SJSA1 (cell line): ENCODE data around the gene FABP7. TPM values are rescaled to one million over a fixed set of nuclear protein-coding genes. Genes with fewer than 3 reads are reported as not detected.
"Not testable (repeated sequence)": the region's sequence is repeated elsewhere in the genome, so short reads cannot be mapped to it uniquely, and the experiment has no call there.

Experiments used
- DNase-seq, 2 experiments: peaks; one replicate each; pipeline ENCODE4 v3.0.0-alpha.2; 2015 to 2020; ENCODE audit warnings: low spot score in 2 of 2, low read depth in 1 of 2
- H3K27ac ChIP-seq: fragments of 250-450 bp; sonication (Bioruptor Pico); 2 replicates; pipeline ENCODE4 v1.5.1; 2020; ENCODE audit warnings: mild to moderate bottlenecking, moderate library complexity
- H3K27me3 ChIP-seq: fragments of 250-450 bp; sonication (Bioruptor Pico); replicated peaks from 2 replicates; pipeline ENCODE4 v1.5.1; 2020; ENCODE audit warnings: mild to moderate bottlenecking, moderate library complexity
- H3K36me3 ChIP-seq: fragments of 250-450 bp; sonication (Bioruptor Pico); 2 replicates; pipeline ENCODE4 v1.5.1; 2020; ENCODE audit warnings: mild to moderate bottlenecking
- H3K4me1 ChIP-seq: fragments of 250-450 bp; sonication (Bioruptor Pico); replicated peaks from 2 replicates; pipeline ENCODE4 v1.6.1; 2021; ENCODE audit warnings: mild to moderate bottlenecking
- H3K4me3 ChIP-seq: fragments of 250-450 bp; sonication (Bioruptor Pico); 2 replicates; pipeline ENCODE4 v1.5.1; 2020; ENCODE audit warnings: mild to moderate bottlenecking
- H3K9me3 ChIP-seq: fragments of 250-450 bp; sonication (Bioruptor Pico); replicated peaks from 2 replicates; pipeline ENCODE4 v1.5.1; 2020; ENCODE audit warnings: mild to moderate bottlenecking
- total RNA-seq: library from RNA; depleted of rRNA; stranded (reverse); fragments of >200 nt; shearing (Covaris generic); gene quantifications from 2 replicates; pipeline ENCODE4 v1.2.3, GENCODE V29; 2014; rRNA removed

FABP7 gene
- not detected in 2 replicates for total RNA-seq

DNA sequence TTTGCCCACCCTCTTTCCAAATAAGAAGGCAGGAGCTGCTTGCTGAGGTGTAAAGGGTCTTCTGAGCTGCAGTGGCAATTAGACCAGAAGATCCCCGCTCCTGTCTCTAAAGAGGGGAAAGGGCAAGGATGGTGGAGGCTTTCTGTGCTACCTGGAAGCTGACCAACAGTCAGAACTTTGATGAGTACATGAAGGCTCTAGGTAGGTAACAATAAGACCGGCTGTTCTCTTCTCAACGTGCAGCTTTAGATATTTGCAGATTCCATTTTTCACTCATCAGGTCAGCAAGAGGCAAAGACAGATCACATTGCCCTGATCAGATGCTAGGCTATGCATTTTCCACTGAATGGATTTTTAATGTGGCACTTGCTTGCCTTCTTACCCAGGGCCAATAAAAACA, at the start of gene FABP7:
Gene FABP7, plus strand, starts transcription at position 50 of the 400 bp plus-strand sequence. Its CDS starts 79 bp downstream, at position 129.
- Histone ChIP-seq H3K9me3 (no peaks in the 10 kb centered on the region), H3K27ac (no peak within 1 kb of the TSS), H3K36me3 (no peaks in the 10 kb centered on the region), H3K27me3 (peaks cover 18% of the 10 kb centered on the region), H3K4me3 (no peak within 1 kb of the TSS), H3K4me1 (no peaks in the 10 kb centered on the region)
- no peak for DNase-seq

DNA sequence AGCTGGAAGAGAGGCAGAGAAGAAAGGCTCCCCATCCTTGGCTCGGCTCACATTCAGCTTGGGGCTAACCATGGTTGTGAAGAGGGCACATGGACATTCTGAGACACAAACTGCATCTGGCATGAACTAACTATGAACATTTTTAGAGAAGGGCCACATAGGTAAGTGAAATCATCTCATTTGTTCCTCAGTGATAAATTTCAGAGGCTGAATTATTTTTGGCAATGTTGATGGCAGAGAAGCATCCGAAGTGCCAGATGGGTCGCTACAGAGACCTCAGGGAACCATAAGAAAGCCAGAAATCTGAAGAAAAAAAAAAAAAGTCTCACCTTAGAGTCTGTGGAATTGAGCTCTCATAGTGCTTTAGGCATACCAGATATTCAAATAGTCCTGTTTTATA, 49.2 kb upstream of the FABP7 start:
- no peaks in the 10 kb centered on the region for H3K36me3 ChIP-seq
- no peak for DNase-seq
- no peaks in the 10 kb centered on the region for H3K9me3 ChIP-seq
- no peak overlapping the region for H3K4me3 ChIP-seq
- no peaks in the 10 kb centered on the region for H3K27me3 ChIP-seq
- no peak overlapping the region for H3K27ac ChIP-seq
- H3K4me1 ChIP-seq = no peaks in the 10 kb centered on the region

DNA sequence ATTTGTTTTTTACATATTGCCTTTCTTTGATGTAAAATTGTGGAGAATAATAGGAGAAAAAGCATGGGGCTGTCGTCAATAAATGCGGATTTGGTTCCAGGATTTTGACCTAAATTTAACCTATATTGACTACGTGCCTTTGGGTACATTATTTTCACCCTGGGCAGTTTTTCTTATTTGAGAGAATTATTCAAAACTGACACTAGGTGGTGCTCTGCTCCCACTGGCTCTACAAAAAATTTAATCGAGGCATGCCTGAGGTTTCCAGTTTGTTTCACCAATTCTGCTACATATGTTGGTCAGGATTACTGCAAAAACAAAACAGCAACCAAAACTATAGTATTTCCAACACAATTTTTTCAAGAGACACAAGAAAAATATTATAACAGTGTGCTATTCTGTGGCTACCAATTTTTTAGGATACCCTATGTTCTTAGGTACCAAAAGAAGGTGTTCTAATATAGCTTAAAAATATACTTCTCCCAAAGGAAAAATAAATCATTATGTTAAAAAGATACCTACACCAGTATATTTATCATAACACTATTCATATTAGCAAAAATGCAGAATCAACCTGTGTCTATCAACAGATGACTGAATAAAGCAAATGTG, 48.6 kb upstream of the FABP7 start:
- H3K4me1 ChIP-seq = no peaks in the 10 kb centered on the region
- no peaks in the 10 kb centered on the region for H3K27me3 ChIP-seq
- no peaks in the 10 kb centered on the region for H3K36me3 ChIP-seq
- H3K27ac ChIP-seq = no peak overlapping the region
- no peak overlapping the region for H3K4me3 ChIP-seq
- no peaks in the 10 kb centered on the region for H3K9me3 ChIP-seq
- DNase-seq = peak in 1 of 2 experiments; percentile 13

- no peak for DNase-seq
- H3K27ac ChIP-seq = no peak overlapping the region
- H3K36me3 ChIP-seq = no peaks in the 10 kb centered on the region
- no peaks in the 10 kb centered on the region for H3K27me3 ChIP-seq
- H3K9me3 ChIP-seq = no peaks in the 10 kb centered on the region
- no peaks in the 10 kb centered on the region for H3K4me1 ChIP-seq
- no peak overlapping the region for H3K4me3 ChIP-seq
Measured at GRCh38 chr6:122733259-122733658, 46.3 kb upstream of the FABP7 start.

GRCh38 chr6:122734529-122735395, 44.8 kb upstream of the FABP7 start:
- DNase-seq = no peak
- H3K9me3 ChIP-seq = no peaks in the 10 kb centered on the region
- no peaks in the 10 kb centered on the region for H3K4me1 ChIP-seq
- no peak overlapping the region for H3K27ac ChIP-seq
- H3K4me3 ChIP-seq = no peak overlapping the region
- no peaks in the 10 kb centered on the region for H3K36me3 ChIP-seq
- H3K27me3 ChIP-seq = no peaks in the 10 kb centered on the region

- Histone ChIP-seq H3K9me3 (no peaks in the 10 kb centered on the region), H3K36me3 (no peaks in the 10 kb centered on the region), H3K4me1 (no peaks in the 10 kb centered on the region), H3K4me3 (no peak overlapping the region), H3K27ac (no peak overlapping the region), H3K27me3 (no peaks in the 10 kb centered on the region)
- no peak for DNase-seq
Measured at GRCh38 chr6:122735582-122735981, 43.9 kb upstream of the FABP7 start.

DNA sequence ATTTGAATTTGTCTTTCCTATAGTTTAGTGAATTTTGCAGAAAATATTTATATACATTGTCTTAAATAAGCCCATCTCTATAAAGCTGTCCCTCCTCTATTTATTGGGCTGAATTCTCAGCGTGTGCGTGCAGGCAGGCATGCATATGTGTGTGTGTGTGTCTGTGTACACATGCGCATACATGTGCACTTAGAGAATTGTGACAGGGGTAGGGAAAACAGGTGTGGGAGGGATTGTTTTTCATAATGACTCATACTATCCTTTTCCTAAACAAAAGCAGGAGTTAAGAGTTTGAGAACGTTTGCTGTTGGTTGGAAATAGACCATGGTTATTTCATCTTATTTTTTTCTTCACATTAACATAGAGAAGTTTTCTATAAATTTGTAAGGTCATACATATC, 43.4 kb upstream of the FABP7 start:
- no peak for DNase-seq
- no peaks in the 10 kb centered on the region for H3K36me3 ChIP-seq

DNA sequence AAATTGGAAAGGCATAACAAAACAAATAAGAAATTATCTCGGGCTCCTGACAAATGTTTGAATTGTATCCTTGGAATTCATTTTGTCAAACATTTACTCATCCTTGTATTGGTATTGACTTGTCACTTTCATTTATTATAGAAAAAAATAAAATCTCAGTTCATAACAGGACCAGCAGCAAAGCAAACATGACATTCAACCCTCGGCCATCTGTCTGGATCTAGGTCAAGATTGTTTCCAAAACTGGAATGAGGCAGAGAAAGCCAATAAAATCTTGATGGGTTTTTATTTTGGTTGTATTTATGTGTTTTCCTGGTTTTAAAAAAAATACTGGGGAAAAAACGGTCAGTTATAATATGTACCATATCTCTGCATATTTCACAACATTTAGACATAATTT, 42.9 kb upstream of the FABP7 start:
- Histone ChIP-seq H3K27ac (no peak overlapping the region), H3K4me1 (no peaks in the 10 kb centered on the region), H3K36me3 (no peaks in the 10 kb centered on the region), H3K9me3 (no peaks in the 10 kb centered on the region), H3K4me3 (no peak overlapping the region), H3K27me3 (no peaks in the 10 kb centered on the region)
- no peak for DNase-seq

More for the DNA sequence above, 43.4 kb upstream of the FABP7 start:
- H3K27ac ChIP-seq = no peak overlapping the region
- H3K4me3 ChIP-seq = no peak overlapping the region
- no peaks in the 10 kb centered on the region for H3K4me1 ChIP-seq
- H3K9me3 ChIP-seq = no peaks in the 10 kb centered on the region
- no peaks in the 10 kb centered on the region for H3K27me3 ChIP-seq

GRCh38 chr6:122740091-122740490, 39.4 kb upstream of the FABP7 start:
- DNase-seq = no peak
- Histone ChIP-seq H3K4me3 (no peak overlapping the region), H3K9me3 (no peaks in the 10 kb centered on the region), H3K36me3 (no peaks in the 10 kb centered on the region), H3K4me1 (no peaks in the 10 kb centered on the region), H3K27me3 (no peaks in the 10 kb centered on the region), H3K27ac (no peak overlapping the region)

- Histone ChIP-seq H3K4me1 (no peaks in the 10 kb centered on the region), H3K36me3 (no peaks in the 10 kb centered on the region), H3K27ac (no peak overlapping the region), H3K4me3 (no peak overlapping the region), H3K27me3 (no peaks in the 10 kb centered on the region), H3K9me3 (no peaks in the 10 kb centered on the region)
- DNase-seq = no peak
Measured at GRCh38 chr6:122740936-122741335, 38.6 kb upstream of the FABP7 start.

GRCh38 chr6:122744247-122744646, 35.3 kb upstream of the FABP7 start:
- not testable (repeated sequence) for H3K27me3 ChIP-seq, H3K9me3 ChIP-seq, DNase-seq, H3K27ac ChIP-seq, H3K4me1 ChIP-seq, H3K4me3 ChIP-seq, H3K36me3 ChIP-seq

- not testable (repeated sequence) for H3K36me3 ChIP-seq, H3K4me3 ChIP-seq, H3K27me3 ChIP-seq, DNase-seq, H3K27ac ChIP-seq, H3K9me3 ChIP-seq, H3K4me1 ChIP-seq
Measured at GRCh38 chr6:122744856-122745255, 34.7 kb upstream of the FABP7 start.

- H3K9me3 ChIP-seq = no peaks in the 10 kb centered on the region
- H3K4me1 ChIP-seq = no peaks in the 10 kb centered on the region
- no peak for DNase-seq
- H3K36me3 ChIP-seq = no peaks in the 10 kb centered on the region
- no peaks in the 10 kb centered on the region for H3K27me3 ChIP-seq
- no peak overlapping the region for H3K4me3 ChIP-seq
- H3K27ac ChIP-seq = no peak overlapping the region
Measured at GRCh38 chr6:122746688-122747087, 32.8 kb upstream of the FABP7 start.

DNA sequence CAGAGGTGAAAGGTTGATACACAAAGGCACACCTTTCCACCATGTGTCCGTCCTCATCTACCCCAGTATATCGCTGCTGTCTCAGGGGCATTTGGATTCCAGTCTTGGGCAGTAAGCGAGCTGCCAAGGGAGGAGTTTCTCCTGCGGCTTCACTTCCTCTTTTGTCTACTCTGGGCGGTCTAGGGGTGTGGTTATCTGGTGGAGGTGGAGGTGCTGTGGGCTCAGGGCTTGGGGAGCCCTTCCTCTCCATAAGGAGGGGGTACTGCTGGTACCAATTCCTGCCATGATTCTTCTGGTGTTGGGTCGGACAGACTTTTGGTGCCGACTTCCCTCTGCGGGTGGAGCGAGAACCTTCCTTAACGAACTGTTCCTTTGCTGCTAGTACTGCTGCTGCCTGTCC, 31.9 kb upstream of the FABP7 start:
- Histone ChIP-seq H3K4me3 (no peak overlapping the region), H3K9me3 (no peaks in the 10 kb centered on the region), H3K4me1 (no peaks in the 10 kb centered on the region), H3K27me3 (no peaks in the 10 kb centered on the region), H3K27ac (no peak overlapping the region), H3K36me3 (no peaks in the 10 kb centered on the region)
- DNase-seq = no peak
